OCI-LY1 (cell line): ENCODE data around the gene RABGAP1L.

Experiments
- H2AFZ ChIP-seq: fragments of 200-600 bp; sonication (generic), shearing (Covaris generic); 2 replicates; pipeline ENCODE4 v1.6.0; 2014; ENCODE audit warnings: antibody characterized with exemption, mild to moderate bottlenecking, low read length
- H3F3A ChIP-seq: fragments of 200-600 bp; sonication (generic), shearing (Covaris generic); 2 replicates; pipeline ENCODE4 v1.6.0; 2014; ENCODE audit warnings: mild to moderate bottlenecking, antibody characterized with exemption, low read length, moderate library complexity; ENCODE audit not compliant: insufficient read depth
- H3K27ac ChIP-seq: fragments of 200-600 bp; sonication (generic); 2 replicates; pipeline ENCODE4 v1.5.1; 2014; ENCODE audit warnings: low read length, mixed run types, mild to moderate bottlenecking, low read depth; ENCODE audit not compliant: poor library complexity, severe bottlenecking
- H3K27me3 ChIP-seq: fragments of 200-600 bp; sonication (generic); 2 replicates; pipeline ENCODE4 v1.6.0; 2014; ENCODE audit warnings: antibody characterized with exemption, mild to moderate bottlenecking, low read length, moderate library complexity; ENCODE audit not compliant: insufficient read depth
- H3K36me3 ChIP-seq: fragments of 200-600 bp; sonication (generic); 2 replicates; pipeline ENCODE4 v1.6.1; 2014; ENCODE audit warnings: mild to moderate bottlenecking, antibody characterized with exemption, low read length, moderate library complexity, mixed read lengths; ENCODE audit not compliant: insufficient read depth
- H3K4me1 ChIP-seq: fragments of 200-600 bp; sonication (generic); 2 replicates; pipeline ENCODE4 v1.5.1; 2014; ENCODE audit warnings: mild to moderate bottlenecking, low read length, moderate library complexity; ENCODE audit not compliant: insufficient read depth, severe bottlenecking
- H3K4me2 ChIP-seq: fragments of 200-600 bp; sonication (generic), shearing (Covaris generic); 2 replicates; pipeline ENCODE4 v1.6.1; 2014; ENCODE audit warnings: low read length
- H3K4me3 ChIP-seq: fragments of 200-600 bp; sonication (generic); 2 replicates; pipeline ENCODE4 v1.5.1; 2014; ENCODE audit warnings: low read length, low read depth, mild to moderate bottlenecking, mixed read lengths; ENCODE audit not compliant: poor library complexity, severe bottlenecking
- H3K79me2 ChIP-seq: fragments of 200-600 bp; shearing (Covaris generic); 2 replicates; pipeline ENCODE4 v1.6.1; 2016; ENCODE audit warnings: mixed run types, low read length, mixed read lengths; ENCODE audit not compliant: insufficient read depth
- H3K9ac ChIP-seq: fragments of 200-600 bp; sonication (generic), shearing (Covaris generic); 2 replicates; pipeline ENCODE4 v1.6.1; 2014; ENCODE audit warnings: mild to moderate bottlenecking, low read length, mixed read lengths
- H3K9me2 ChIP-seq: fragments of 200-600 bp; sonication (generic), shearing (Covaris generic); 2 replicates; pipeline ENCODE4 v1.6.1; 2014; ENCODE audit warnings: low read depth, mild to moderate bottlenecking, low read length, mixed read lengths
- H3K9me3 ChIP-seq: fragments of 200-600 bp; shearing (Covaris generic); 2 replicates; pipeline ENCODE4 v1.6.1; 2014; ENCODE audit warnings: low read length, mixed read lengths
- H4K20me1 ChIP-seq: fragments of 200-600 bp; sonication (generic), shearing (Covaris generic); 2 replicates; pipeline ENCODE4 v1.6.0; 2016; ENCODE audit warnings: mild to moderate bottlenecking, low read length; ENCODE audit not compliant: insufficient read depth
- CTCF ChIP-seq: fragments of 200-600 bp; sonication (generic), shearing (Covaris generic); IDR thresholded peaks from 2 replicates; pipeline ENCODE4 v1.5.1; 2017; ENCODE audit warnings: mild to moderate bottlenecking, antibody characterized with exemption, low read length, moderate library complexity, mixed read lengths
- EZH2 ChIP-seq: fragments of 200-600 bp; sonication (generic), shearing (Covaris generic); IDR thresholded peaks from 2 replicates; pipeline ENCODE4 v1.8.0; 2017; ENCODE audit warnings: borderline replicate concordance, mixed run types, mild to moderate bottlenecking, antibody characterized with exemption, low read length, moderate library complexity, mixed read lengths

The RABGAP1L gene

GRCh38 chr1:174828264-174828663 is 668.9 kb downstream of the RABGAP1L start:
- H3F3A ChIP-seq, result no peaks in the 10 kb centered on the region
- no peak overlapping the region for H3K4me2 ChIP-seq
- no peaks in the 10 kb centered on the region for H3K4me1 ChIP-seq
- no peaks in the 10 kb centered on the region for H3K36me3 ChIP-seq
- no peaks in the 10 kb centered on the region for H3K27me3 ChIP-seq
- TF ChIP-seq EZH2 (no peak), CTCF (no peak)
- no peak overlapping the region for H3K9ac ChIP-seq
- no peaks in the 10 kb centered on the region for H3K9me3 ChIP-seq
- H2AFZ ChIP-seq, result no peak overlapping the region
- H4K20me1 ChIP-seq, result no peaks in the 10 kb centered on the region
- no peaks in the 10 kb centered on the region for H3K79me2 ChIP-seq
- no peak overlapping the region for H3K27ac ChIP-seq
- no peaks in the 10 kb centered on the region for H3K9me2 ChIP-seq
- H3K4me3 ChIP-seq, result no peak overlapping the region

GRCh38 chr1:174829990-174830389 is 670.7 kb downstream of the RABGAP1L start:
- Histone ChIP-seq H3K4me1 (no peaks in the 10 kb centered on the region), H3K27me3 (no peaks in the 10 kb centered on the region), H3K36me3 (no peaks in the 10 kb centered on the region)

GRCh38 chr1:174836543-174836942 is 677.2 kb downstream of the RABGAP1L start:
- TF ChIP-seq EZH2 (no peak), CTCF (no peak)
- no peaks in the 10 kb centered on the region for H3K79me2 ChIP-seq
- peaks cover 6% of the 10 kb centered on the region for H3K4me1 ChIP-seq
- no peaks in the 10 kb centered on the region for H3K27me3 ChIP-seq
- no peaks in the 10 kb centered on the region for H3K9me2 ChIP-seq
- no peak overlapping the region for H3K9ac ChIP-seq
- H3K9me3 ChIP-seq, result no peaks in the 10 kb centered on the region
- H2AFZ ChIP-seq, result no peak overlapping the region
- no peaks in the 10 kb centered on the region for H4K20me1 ChIP-seq
- H3F3A ChIP-seq, result no peaks in the 10 kb centered on the region
- no peak overlapping the region for H3K4me2 ChIP-seq
- H3K4me3 ChIP-seq, result no peak overlapping the region
- no peaks in the 10 kb centered on the region for H3K36me3 ChIP-seq
- H3K27ac ChIP-seq, result no peak overlapping the region

More at GRCh38 chr1:174829990-174830389, 670.7 kb downstream of the RABGAP1L start:
- no peaks in the 10 kb centered on the region for H4K20me1 ChIP-seq
- H3K4me3 ChIP-seq, result no peak overlapping the region
- H3F3A ChIP-seq, result no peaks in the 10 kb centered on the region
- H3K27ac ChIP-seq, result no peak overlapping the region
- H3K79me2 ChIP-seq, result no peaks in the 10 kb centered on the region
- H3K9ac ChIP-seq, result no peak overlapping the region
- TF ChIP-seq EZH2, result no peak
- no peak for TF ChIP-seq CTCF
- no peaks in the 10 kb centered on the region for H3K9me3 ChIP-seq
- no peak overlapping the region for H3K4me2 ChIP-seq
- no peak overlapping the region for H2AFZ ChIP-seq
- no peaks in the 10 kb centered on the region for H3K9me2 ChIP-seq
